HG03460 (cell line): ENCODE results near the gene MYO1E.
"Not testable (repeated sequence)": the region's sequence is repeated elsewhere in the genome, so short reads cannot be mapped to it uniquely, and the experiment has no call there.

Experiments
- ATAC-seq: cut with Tn5 transposase; IDR thresholded peaks from one replicate; pipeline ENCODE4 v1.9.1; 2021; ENCODE audit not compliant: unreplicated experiment

The MYO1E gene

GRCh38 chr15:59388670-59389069 is 16.0 kb upstream of the MYO1E start:
- no peak for ATAC-seq

GRCh38 chr15:59387196-59387878 is 14.7 kb upstream of the MYO1E start:
- not testable (repeated sequence) for ATAC-seq

- ATAC-seq: no peak
Observed at GRCh38 chr15:59385171-59385570, 12.5 kb upstream of the MYO1E start.

- no peak for ATAC-seq
Observed at GRCh38 chr15:59384507-59384906, 11.8 kb upstream of the MYO1E start.

- ATAC-seq: no peak
Observed at GRCh38 chr15:59380902-59381610, 8.4 kb upstream of the MYO1E start.

- no peak for ATAC-seq
Observed at GRCh38 chr15:59379531-59379930, 6.9 kb upstream of the MYO1E start.

GRCh38 chr15:59378855-59379254 is 6.2 kb upstream of the MYO1E start:
- no peak for ATAC-seq

- no peak for ATAC-seq
Observed at GRCh38 chr15:59377924-59378323, 5.3 kb upstream of the MYO1E start.

GRCh38 chr15:59376733-59377132 is 4.1 kb upstream of the MYO1E start:
- ATAC-seq: no peak

- ATAC-seq: no peak
Observed at GRCh38 chr15:59373215-59373614, 544 bp upstream of the MYO1E start.

- ATAC-seq: peak; percentile 19
Observed at GRCh38 chr15:59371458-59372351, 966 bp downstream of the MYO1E start.

- no peak for ATAC-seq
Observed at GRCh38 chr15:59369597-59369996, 3.1 kb downstream of the MYO1E start.

GRCh38 chr15:59367022-59367451 is 5.6 kb downstream of the MYO1E start:
- ATAC-seq: no peak

- no peak for ATAC-seq
Observed at GRCh38 chr15:59366333-59367021, 6.2 kb downstream of the MYO1E start.

- no peak for ATAC-seq
Observed at GRCh38 chr15:59364248-59364647, 8.4 kb downstream of the MYO1E start.

- ATAC-seq: no peak
Observed at GRCh38 chr15:59362331-59362730, 10.3 kb downstream of the MYO1E start.

- ATAC-seq: no peak
Observed at GRCh38 chr15:59360896-59361295, 11.8 kb downstream of the MYO1E start.

GRCh38 chr15:59360305-59360704 is 12.4 kb downstream of the MYO1E start:
- ATAC-seq: no peak

GRCh38 chr15:59355730-59356129 is 16.9 kb downstream of the MYO1E start:
- no peak for ATAC-seq

- no peak for ATAC-seq
Observed at GRCh38 chr15:59354417-59355031, 18.1 kb downstream of the MYO1E start.

- ATAC-seq: no peak
Observed at GRCh38 chr15:59353994-59354416, 18.7 kb downstream of the MYO1E start.
